Epidermal melanocyte (primary cell): Measurements from ENCODE around the gene PRDX4.
"Not testable (repeated sequence)": the region's sequence is repeated elsewhere in the genome, so short reads cannot be mapped to it uniquely, and the experiment has no call there.

ENCODE experiments used
- DNase-seq: peaks from one replicate; pipeline ENCODE4 v3.0.0; 2011; ENCODE audit warnings: low spot score; ENCODE audit not compliant: insufficient read length

Gene PRDX4

DNA sequence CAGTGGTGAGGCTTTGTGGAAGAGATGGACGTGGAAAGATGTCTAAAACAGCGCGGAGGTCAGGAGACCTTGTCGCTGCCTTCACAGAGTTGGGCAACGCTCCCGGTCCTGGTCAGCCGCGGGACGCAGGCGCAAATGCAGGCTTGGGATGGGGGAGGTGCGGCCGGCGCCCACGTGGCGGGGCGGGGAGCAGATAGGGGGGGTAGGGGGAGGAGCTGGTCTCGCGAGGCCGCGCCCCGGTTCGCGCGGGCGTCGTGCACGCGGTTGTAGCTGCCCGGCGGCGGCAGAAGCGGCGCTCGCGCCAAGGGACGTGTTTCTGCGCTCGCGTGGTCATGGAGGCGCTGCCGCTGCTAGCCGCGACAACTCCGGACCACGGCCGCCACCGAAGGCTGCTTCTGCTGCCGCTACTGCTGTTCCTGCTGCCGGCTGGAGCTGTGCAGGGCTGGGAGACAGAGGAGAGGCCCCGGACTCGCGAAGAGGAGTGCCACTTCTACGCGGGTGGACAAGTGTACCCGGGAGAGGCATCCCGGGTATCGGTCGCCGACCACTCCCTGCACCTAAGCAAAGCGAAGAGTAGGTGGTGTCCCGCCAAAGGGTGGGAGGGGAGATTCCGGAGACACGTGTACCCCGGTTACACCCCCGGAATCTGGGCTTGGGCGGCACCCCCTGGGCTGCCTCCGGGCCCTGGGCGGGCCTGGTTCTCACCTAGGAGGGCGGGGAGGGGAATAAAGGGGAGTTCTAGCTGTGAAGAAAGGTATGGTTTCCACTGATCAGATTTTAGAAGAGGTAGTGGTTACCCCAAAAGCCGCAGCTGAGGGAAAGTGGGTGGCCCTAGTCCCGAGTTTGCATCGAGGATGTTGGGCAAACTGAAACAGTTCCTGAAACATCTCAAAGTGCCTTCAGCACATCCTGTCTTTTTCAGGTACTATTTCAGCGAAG lies at the start of gene PRDX4:
PRDX4 (plus strand) TSS at position 255 of the 939 bp plus-strand sequence; CDS start at position 333, 78 bp downstream.
- DNase-seq = peak; percentile 67

DNA sequence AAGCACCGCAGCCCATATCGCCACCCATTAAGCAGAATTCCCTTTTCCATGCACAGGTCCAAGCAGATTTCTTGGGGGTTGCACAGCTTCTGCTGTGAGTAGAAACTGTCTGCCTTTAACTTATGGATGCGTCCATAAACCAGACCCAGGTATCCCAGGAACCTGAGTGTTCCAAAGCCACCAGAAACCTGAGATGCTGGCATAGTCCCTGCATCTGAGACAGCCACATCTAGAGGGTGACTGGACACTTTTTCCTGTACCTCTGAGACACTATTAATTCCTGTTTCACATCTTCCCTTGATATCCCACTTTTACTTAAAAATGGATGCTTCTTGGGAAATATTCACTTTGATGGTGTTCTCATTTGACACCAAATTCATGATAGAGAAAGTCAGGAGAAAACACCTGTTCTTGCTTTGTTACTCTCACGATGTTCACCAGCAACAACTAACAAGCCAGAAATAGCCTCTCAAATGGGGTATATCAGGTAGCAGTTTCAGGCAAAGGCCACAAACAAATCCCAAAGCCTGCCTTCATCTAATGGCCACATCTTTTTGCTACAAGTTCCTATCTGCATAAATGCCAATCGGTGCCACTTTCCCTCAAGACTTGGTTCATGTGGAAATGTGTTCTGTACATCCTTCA lies 45.5 kb upstream of the PRDX4 start:
- no peak for DNase-seq

DNA sequence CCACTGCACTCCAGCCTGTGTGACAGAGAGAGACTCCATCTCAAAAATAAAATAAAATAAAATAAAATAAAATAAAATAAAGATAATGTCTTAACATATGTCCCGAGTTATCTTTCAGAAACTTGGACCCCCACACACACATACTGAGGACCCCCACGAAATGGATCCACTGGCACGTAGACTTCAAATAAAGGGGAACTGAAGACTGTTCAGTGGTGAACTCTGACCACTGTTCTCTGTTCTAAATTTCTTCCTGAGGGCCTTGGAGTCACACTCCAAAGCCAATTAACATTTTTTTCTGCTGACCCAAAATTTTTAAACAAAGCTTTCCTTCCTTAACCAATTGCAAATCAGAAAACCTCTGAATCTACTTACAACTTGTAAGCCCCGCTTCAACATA lies 43.5 kb upstream of the PRDX4 start:
- DNase-seq = no peak

DNA sequence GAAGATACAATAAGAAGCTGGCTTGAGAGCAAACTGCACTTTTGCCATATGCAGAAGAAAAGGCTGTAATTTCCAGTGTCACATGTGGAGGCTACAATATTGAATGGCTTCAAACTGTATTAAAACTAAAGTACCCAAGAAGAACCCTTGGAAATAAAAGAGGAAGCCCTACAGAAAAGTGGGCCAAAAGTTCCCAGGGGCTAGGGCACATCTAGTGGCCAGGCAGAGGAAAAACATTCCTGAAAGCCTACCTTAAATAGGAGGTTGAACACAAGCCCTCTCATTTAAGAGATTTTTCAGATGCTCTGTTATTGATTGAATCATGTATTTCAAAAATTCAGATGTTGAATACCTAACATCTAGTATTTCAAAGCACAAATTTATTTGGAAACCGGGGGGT lies 40.6 kb upstream of the PRDX4 start:
- no peak for DNase-seq

DNA sequence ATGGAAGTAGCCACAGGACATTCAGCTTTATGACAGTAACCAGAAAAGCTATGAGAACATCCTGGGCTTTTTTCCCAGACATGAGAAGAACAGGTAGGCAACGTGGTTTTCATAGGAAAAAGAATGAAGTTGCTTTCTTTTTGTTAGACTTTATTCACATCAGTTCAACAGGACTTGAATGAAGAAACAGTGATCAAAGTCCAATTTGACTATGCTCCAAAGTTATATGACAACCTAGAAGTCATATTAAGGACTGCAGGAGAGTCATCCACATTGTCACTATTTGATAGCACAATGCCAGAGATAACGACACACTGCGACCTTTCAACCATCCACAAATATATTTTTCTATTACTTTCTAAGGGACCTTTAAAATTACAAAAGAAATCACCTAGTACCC lies 39.2 kb upstream of the PRDX4 start:
- DNase-seq = no peak

DNA sequence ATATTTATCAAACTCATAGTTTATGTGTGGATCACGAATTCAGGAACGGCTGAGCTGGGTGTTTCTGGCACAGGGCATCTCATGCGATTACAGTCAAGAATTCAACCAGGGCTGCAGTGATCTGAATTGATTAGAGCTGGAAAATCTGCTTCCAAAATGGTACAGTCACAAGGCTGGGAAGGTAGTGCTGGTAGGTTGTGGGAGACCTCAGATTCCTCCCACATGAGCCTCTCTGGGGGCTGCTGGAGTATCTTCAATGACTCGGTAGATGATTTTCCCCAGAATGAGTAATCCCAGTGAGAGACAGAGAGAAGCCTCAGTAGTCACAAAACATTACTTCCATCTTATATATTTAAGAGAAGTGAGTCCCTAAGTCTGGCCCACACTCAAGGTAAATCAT lies 36.2 kb upstream of the PRDX4 start:
- no peak for DNase-seq

DNA sequence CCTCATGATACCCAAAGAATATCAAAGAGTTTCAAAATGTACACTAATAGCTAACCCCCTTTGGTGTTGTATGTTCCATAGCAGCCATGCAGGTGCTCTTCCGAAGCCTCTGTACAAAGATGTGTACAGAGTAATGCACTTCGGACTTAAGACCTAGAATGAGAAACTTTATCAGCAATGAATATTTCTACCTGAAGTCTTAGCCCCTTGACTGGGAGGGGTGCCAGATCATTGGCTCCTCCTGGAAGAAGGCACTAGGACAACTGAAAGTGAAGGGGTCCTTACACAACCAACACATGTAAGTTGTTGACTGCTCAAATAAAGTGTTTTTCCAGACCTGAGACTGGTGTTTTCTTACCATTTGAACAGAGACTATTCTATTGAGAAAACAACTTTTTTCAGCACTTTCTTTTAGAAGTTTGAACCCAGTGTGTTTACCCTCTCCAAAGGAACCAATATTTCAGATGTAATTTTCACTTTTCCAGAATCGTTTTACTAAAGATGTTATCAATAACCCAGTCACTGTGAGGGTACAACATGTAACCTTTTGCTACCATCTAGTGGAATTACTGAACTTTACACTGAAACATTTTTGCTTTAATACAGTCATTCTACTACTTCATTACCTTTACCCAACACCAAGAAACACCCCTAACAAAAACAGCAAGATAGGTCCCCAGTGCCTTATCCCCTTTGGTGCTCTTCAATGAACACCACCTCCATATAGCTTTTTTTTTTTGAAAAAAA lies 33.3 kb upstream of the PRDX4 start:
- no peak for DNase-seq

DNA sequence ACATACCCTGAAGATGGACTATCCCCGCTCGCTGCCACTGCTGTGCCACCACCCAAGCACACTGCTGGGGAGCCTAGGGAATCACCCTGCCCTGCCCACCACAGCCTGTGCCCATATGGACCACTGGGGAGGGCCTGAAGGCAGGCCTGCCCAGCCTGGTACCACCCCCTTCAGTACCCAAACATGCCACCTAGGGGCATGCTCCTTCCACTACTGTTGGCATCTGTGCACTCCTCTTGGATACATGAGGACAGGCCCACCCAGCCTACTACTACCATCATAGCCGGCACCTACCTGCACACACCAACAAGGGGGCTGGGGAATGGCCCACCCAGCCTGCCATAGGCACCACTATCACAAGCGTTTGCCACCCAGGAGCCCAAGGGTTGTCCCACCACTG lies 30.1 kb upstream of the PRDX4 start:
- no peak for DNase-seq

DNA sequence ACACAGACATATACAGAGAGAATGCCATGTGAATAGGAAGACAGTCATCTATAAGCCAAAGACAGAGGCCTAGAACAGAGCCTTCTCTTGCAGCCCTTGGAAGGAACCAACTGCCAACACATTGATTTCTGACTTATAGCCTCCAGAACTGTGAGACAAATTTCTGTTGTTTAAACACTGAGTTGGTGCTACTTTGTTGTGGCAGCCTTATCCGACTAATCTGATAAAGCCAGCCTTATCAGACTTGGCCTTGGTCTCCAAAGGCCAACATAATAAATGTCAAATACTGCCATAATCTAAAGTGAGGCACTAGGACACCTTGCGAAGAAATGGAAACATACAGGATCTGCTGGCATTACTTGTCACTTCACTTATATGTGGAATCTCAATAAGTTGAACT lies 24.3 kb upstream of the PRDX4 start:
- no peak for DNase-seq

DNA sequence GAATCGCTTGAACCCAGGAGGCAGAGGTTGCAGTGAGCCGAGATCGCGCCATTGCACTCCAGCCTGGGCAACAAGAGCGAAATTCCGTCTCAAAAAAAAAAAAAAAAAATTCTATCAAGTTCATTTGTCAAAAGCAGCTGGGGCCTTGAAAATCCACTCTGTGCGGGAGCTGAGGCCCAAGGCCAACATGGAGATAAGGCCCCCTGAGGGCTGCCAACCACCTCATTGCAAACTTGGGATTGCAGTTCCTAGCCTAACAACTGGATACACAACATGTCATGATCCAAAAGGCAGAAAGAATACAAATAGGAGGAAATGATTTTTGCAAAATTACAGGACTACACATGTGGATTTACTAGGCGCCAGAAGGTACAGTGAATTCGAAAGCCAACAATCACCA lies 22.5 kb upstream of the PRDX4 start:
- DNase-seq = no peak

DNA sequence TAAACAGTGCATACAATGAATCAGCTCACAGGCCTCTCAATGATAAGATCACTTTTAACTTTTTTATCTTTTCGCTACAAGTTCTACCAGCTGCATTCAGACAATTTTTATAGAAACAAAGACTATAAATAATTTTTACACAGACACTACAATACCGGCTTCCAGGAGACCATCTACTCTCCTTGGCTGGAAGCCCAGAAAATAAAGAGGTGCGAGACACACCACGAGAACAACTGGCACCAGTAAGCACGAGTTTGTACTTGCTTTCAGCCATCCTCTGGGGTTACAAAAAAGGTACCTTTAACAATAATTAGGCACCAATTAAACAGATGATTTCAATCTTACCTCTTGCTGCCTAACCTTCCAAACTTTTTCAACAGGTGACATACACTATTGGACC lies 11.2 kb upstream of the PRDX4 start:
- DNase-seq = no peak

DNA sequence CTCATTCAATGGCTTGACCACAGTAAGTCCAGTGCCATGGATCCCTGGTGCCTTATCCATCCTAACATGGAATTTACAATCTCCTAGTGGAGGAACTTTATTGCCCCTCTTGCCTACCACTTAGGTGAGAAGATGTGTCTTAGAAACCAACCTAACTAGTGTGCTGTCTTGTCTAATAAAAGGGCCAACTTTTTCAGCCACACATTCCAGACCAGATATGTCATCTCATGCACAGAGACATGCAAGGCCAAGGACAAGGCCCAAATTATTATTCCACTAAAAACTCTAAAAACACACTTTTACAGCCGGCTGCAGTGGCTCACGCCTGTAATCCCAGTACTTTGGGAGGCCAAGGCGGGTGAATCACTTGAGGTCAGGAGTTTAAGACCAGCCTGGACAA lies 10.6 kb upstream of the PRDX4 start:
- no peak for DNase-seq

DNA sequence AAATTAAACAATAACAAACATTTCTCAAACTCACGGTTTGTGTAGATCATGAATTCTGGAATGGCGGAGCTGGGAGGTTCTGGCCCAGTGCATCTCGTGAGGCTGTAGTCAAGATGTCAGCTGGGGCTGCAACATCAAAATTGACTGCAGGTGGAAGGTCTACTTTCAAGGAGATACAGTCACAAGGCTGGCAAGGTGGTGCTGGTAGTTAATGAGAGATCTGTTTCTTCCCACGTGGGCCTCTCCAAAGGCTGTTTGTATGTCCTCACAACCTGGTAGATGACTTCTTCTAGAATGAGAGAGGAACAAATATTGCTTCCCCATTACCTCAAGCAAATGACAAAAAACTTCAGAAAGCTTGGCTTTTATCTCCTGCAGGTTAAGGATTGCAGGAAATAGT lies 8.0 kb upstream of the PRDX4 start:
- no peak for DNase-seq

DNA sequence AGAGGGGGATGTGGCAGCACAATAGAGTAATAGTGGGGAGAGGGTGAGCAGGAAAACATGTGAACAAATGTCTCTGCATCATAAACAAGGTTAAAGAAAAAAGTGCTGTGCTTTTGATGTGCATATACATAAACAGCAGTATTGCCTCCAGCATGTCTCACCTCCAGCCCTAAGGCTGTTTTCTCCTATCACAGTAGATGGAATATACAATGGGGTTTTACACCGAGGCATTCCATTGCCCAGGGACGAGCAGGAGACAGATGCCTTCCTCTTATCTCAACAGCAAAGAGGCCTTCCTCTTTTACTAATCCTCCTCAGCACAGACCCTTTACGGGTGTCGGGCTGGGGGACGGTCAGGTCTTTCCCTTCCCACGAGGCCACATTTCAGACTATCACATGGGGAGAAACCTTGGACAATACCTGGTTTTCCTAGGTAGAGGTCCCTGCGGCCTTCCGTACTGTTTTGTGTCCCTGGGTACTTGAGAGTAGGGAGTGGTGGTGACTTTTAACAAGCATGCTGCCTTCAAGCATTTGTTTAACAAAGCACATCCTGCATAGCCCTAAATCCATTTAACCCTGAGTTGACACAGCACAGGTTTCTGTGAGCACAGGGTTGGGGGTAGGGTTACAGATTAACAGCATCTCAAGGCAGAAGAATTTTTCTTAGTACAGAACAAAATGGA lies 7.1 kb upstream of the PRDX4 start:
- not testable (repeated sequence) for DNase-seq

DNA sequence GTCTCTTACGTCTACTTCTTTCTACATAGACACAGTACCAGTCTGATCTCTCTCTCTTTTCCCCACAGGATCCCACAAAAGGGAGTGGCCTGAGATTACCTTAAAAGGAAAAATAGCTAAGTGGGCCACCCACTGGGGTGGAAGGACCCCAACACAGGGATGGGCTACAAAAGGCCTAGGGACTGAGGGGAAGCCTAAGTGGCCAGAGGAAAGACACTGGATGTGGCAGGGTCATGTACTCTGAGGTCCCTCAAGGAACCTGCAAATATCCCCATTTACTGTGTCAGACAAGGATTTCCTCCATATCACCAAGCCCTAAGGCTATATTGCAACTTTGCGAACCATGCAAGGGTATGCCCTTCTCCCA lies 6.5 kb upstream of the PRDX4 start:
- DNase-seq = no peak

DNA sequence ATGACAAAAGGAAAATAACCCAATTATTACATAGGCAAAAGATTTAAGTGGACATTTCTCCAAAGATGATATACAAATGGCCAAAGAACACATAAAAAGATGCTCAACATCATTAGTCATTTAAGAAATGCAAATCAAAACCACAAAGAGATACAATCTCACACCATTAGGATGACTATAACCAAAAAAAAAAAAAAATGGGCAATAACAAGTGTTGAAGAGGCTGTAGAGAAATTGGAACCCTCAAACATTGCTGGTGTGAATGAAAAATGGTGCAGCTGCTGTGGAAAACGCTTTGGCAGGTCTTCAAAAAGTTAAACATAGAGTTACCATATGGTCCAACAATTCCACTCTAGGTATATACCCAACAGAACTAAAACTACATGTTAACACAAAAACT lies 5.6 kb upstream of the PRDX4 start:
- DNase-seq = no peak

DNA sequence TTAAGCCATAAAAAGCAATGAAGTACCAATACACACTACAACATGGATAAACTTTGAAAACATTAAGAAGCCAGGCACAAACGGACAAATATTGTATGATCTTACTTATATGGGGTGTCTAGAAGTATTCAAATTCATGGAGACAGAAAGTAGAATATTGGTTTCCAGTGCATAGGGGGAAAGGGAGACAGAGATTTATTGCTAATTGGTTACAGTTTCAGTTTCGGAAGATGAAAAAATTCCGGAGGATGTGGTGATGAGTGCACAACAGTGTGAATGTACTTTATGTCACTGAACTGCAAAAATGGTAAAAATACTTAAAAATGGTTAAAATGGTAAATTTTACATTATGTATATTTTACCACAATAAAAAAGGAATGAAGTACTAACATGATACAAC lies 5.1 kb upstream of the PRDX4 start:
- DNase-seq = no peak

DNA sequence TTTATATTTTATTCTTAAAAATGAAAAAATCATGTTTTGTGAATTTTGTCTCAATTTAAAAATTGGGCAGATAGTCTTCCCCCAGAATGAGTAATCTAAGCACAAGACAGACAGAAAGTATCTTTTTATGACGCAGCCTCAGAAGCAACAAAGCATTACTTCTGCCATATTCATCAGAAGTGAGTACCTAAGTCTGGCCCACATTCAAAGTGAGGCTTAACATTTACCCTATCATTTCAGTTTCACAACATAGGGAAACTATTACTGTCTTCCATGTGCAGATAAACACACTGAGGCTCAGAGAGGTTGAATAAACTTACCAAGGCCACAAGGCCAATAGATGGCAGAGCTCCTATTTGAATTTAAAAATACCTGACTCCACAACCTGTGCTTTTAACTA lies 4.4 kb upstream of the PRDX4 start:
- no peak for DNase-seq

DNA sequence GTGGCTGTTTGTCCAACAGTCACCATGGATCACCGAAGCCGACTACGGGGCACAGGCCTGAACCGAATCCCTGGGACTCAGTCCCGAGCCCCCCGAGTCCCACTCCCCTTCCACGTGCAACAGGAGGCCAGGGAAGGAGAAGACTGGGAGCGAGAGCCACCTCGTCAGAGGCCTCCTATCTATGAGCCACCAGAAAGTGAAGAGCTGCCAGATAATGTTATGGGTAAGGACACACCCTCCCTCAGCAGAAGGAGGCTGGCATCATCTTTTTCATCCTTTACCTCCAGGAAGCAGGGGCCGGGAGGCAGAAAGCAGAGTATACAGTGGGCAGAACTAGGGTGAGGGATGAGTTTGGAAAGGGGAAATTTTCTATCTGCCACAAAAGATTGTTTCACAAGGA lies 2.8 kb upstream of the PRDX4 start:
- DNase-seq = no peak

DNA sequence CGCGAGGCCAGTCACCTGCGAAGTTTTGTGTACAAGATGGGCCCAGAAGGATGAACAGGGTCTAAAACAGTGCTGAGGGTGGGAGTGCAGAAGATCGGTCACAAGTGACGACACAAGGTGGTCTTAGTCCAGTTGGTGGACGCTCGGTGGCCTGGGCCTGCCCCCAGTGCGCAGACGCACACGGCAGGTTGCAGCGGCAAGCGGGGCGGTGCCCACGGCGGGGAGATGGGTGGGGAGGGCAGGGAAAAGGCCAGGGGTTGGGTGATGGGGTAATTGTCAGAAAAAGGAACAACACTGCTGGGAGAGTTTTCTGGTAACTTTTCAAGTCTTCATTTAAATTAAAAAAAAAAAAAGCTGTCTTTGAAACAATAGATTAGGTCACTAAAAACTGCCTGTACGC lies 1.0 kb upstream of the PRDX4 start:
- no peak for DNase-seq

DNA sequence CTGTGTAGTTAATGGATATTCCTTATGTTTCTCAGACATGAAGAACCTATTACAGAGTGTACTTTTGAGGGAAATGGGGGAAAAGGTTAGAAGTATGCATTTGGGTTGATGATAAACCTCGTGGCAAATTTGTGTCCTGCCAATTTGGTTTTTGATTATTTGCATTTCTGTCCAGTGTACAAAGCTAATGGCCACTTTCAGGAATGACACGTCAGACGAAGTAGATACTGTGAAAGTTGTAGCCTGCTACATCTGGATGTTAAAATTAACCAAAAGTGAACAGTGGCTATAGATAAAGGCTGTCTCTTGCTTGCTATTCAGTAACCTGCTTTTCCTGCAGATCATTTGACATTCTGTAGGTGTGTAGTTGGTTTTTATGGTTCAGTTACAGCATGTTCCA lies 1.0 kb downstream of the PRDX4 start:
- DNase-seq = no peak

DNA sequence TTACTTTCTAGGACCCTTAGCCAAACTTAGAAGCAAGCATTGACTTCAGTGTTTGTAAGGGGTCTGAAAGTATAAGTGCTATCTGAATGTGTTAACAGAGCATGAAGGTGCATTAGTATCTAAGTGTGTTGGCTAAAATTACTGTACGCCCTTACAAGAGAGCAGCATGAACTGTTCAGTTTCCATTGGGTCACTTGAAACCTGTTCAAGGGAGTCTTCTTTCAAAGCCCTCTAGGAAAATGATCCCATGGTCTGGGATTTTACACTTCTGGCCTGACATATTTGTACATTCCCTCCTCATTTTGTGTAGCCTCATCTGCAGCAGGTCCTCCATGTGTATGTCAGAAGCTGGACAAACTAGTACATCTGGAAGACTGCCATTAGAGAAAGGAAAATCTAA lies 3.2 kb downstream of the PRDX4 start:
- DNase-seq = no peak
